IMR-90 (cell line): ENCODE measurements around the gene PPP6R1. TPM values are rescaled to one million over a fixed set of nuclear protein-coding genes. Genes with fewer than 3 reads are reported as not detected.

Source experiments
- ATAC-seq: fragments of 200-7000 bp; cut with Tn5 transposase; 2 replicates; pipeline ENCODE4 v1.9.1; 2020; ENCODE audit warnings: low read depth, mild to moderate bottlenecking, moderate library complexity
- BruUV-seq: library from RNA; stranded (reverse); fragments of 400-500 nt; replicated peaks from 2 replicates; lab custom pipeline; 2021; lab: Mats Ljungman, UMichigan
- CTCF ChIA-PET: fragments of 300-600 bp; formaldehyde crosslinking; extraction: SDS; loops from one replicate; lab custom pipeline; 2021; ENCODE audit warnings: antibody characterized with exemption; lab: Yijun Ruan, JAX
- POLR2A ChIA-PET: fragments of 300-600 bp; sonication (Branson Sonifier 250); formaldehyde crosslinking; loops from one replicate; lab custom pipeline; 2022; ENCODE audit warnings: antibody characterized with exemption; ENCODE audit not compliant: unreplicated experiment; lab: Charles Lee
- DNase-seq: peaks from one replicate; pipeline ENCODE4 v3.0.0; 2013
- H2AFZ ChIP-seq: replicated peaks from 2 replicates; pipeline ENCODE3; 2013; ENCODE audit warnings: low read length, mild to moderate bottlenecking; ENCODE audit not compliant: poor library complexity
- H2AK5ac ChIP-seq: 2 replicates; pipeline ENCODE4 v1.6.1; 2013; ENCODE audit warnings: low read depth, low read length, inconsistent platforms
- H2AK9ac ChIP-seq: replicated peaks from 2 replicates; pipeline ENCODE3; 2013; ENCODE audit warnings: mild to moderate bottlenecking, low read depth, low read length, moderate library complexity; ENCODE audit not compliant: poor library complexity
- H2BK120ac ChIP-seq: 2 replicates; pipeline ENCODE4 v1.6.1; 2013; ENCODE audit warnings: low read depth, low read length, inconsistent platforms
- H2BK15ac ChIP-seq: 3 replicates; pipeline ENCODE4 v1.6.1; 2013; ENCODE audit warnings: low read depth, low read length, inconsistent platforms
- H2BK20ac ChIP-seq: 2 replicates; pipeline ENCODE4 v1.6.1; 2013; ENCODE audit warnings: low read depth, mild to moderate bottlenecking, inconsistent platforms, low read length, moderate library complexity
- H2BK5ac ChIP-seq: 2 replicates; pipeline ENCODE4 v1.6.1; 2013; ENCODE audit warnings: mild to moderate bottlenecking, low read depth, low read length, inconsistent platforms; ENCODE audit not compliant: poor library complexity, severe bottlenecking
- H3K14ac ChIP-seq: replicated peaks from 2 replicates; pipeline ENCODE4 v1.6.1; 2013; ENCODE audit warnings: low read depth, low read length, inconsistent platforms
- H3K18ac ChIP-seq: 2 replicates; pipeline ENCODE4 v1.6.1; 2013; ENCODE audit warnings: low read depth, low read length, control low read depth
- H3K23ac ChIP-seq: 2 replicates; pipeline ENCODE4 v1.6.1; 2013; ENCODE audit warnings: low read depth, low read length, inconsistent platforms
- H3K27ac ChIP-seq: 2 replicates; pipeline ENCODE4 v1.5.1; 2013; ENCODE audit warnings: mild to moderate bottlenecking, control low read depth, low read length; ENCODE audit not compliant: insufficient read depth
- H3K27me3 ChIP-seq: 2 replicates; pipeline ENCODE4 v1.6.1; 2013; ENCODE audit warnings: low read length; ENCODE audit not compliant: control insufficient read depth, insufficient read depth
- H3K36me3 ChIP-seq: 2 replicates; pipeline ENCODE4 v1.6.1; 2013; ENCODE audit warnings: low read length, mixed read lengths; ENCODE audit not compliant: control insufficient read depth, insufficient read depth
- H3K4ac ChIP-seq: 2 replicates; pipeline ENCODE4 v1.6.1; 2013; ENCODE audit warnings: low read depth, low read length, inconsistent platforms
- H3K4me1 ChIP-seq: 2 replicates; pipeline ENCODE4 v1.6.1; 2013; ENCODE audit warnings: low read length, mixed read lengths; ENCODE audit not compliant: control insufficient read depth, insufficient read depth
- H3K4me2 ChIP-seq: 2 replicates; pipeline ENCODE4 v1.6.1; 2013; ENCODE audit warnings: low read depth, mild to moderate bottlenecking, control low read depth, low read length, moderate library complexity
- H3K4me3 ChIP-seq: 2 replicates; pipeline ENCODE4 v1.5.1; 2013; ENCODE audit warnings: low read depth, mild to moderate bottlenecking, control low read depth, low read length, moderate library complexity; ENCODE audit not compliant: insufficient read depth
- H3K56ac ChIP-seq: 2 replicates; pipeline ENCODE4 v1.6.1; 2013; ENCODE audit warnings: low read length, inconsistent platforms; ENCODE audit not compliant: insufficient read depth; ENCODE audit errors: extremely low read depth
- H3K79me1 ChIP-seq, 2 experiments: 2 replicates each; pipeline ENCODE4 v1.6.1; 2013; ENCODE audit warnings: low read length in 2 of 2, inconsistent platforms in 1 of 2, low read depth in 1 of 2
- H3K9ac ChIP-seq: 2 replicates; pipeline ENCODE4 v1.6.1; 2013; ENCODE audit warnings: low read depth, low read length, control low read depth
- H3K9me1 ChIP-seq: 2 replicates; pipeline ENCODE4 v1.6.1; 2013; ENCODE audit warnings: low read length, inconsistent platforms; ENCODE audit not compliant: insufficient read depth
- H3K9me3 ChIP-seq: 2 replicates; pipeline ENCODE4 v1.6.1; 2013; ENCODE audit warnings: low read length; ENCODE audit not compliant: control insufficient read depth, insufficient read depth
- H4K20me1 ChIP-seq: 2 replicates; pipeline ENCODE4 v1.6.1; 2013; ENCODE audit warnings: low read length, inconsistent platforms; ENCODE audit not compliant: insufficient read depth
- H4K5ac ChIP-seq: 2 replicates; pipeline ENCODE4 v1.6.1; 2013; ENCODE audit warnings: mild to moderate bottlenecking, low read depth, low read length, control low read depth
- H4K8ac ChIP-seq, 2 experiments: 2 replicates each; pipeline ENCODE4 v1.6.1; 2013; ENCODE audit warnings: low read depth in 2 of 2, low read length in 2 of 2, control low read depth in 1 of 2, inconsistent platforms in 1 of 2
- H4K91ac ChIP-seq: 2 replicates; pipeline ENCODE4 v1.6.1; 2013; ENCODE audit warnings: low read depth, low read length, inconsistent platforms; ENCODE audit not compliant: insufficient read depth
- BHLHE40 ChIP-seq: fragments of 150-350 bp; IDR thresholded peaks from 2 replicates; pipeline ENCODE4 v1.6.1; 2016; ENCODE audit warnings: mild to moderate bottlenecking, low read depth, low read length
- CEBPB ChIP-seq: IDR thresholded peaks from 2 replicates; pipeline ENCODE4 v1.6.1; 2012; ENCODE audit warnings: low read depth, low read length, improper control_type of control experiment
- CHD1 ChIP-seq: IDR thresholded peaks from 2 replicates; pipeline ENCODE4 v1.6.1; 2012; ENCODE audit warnings: low read depth, low read length, improper control_type of control experiment
- CTCF ChIP-seq: conservative IDR thresholded peaks from 2 replicates; pipeline ENCODE4 v1.5.1; 2012; ENCODE audit warnings: mild to moderate bottlenecking, low read depth, low read length, improper control_type of control experiment
- ELK1 ChIP-seq: fragments of 150-350 bp; IDR thresholded peaks from 2 replicates; pipeline ENCODE4 v1.6.1; 2016; ENCODE audit warnings: low read depth, mild to moderate bottlenecking, low read length, moderate library complexity, borderline replicate concordance
- FOS ChIP-seq: fragments of 150-350 bp; IDR thresholded peaks from 2 replicates; pipeline ENCODE4 v1.6.1; 2016; ENCODE audit warnings: low read depth, low read length
- MAFK ChIP-seq: IDR thresholded peaks from 2 replicates; pipeline ENCODE4 v1.6.1; 2012; ENCODE audit warnings: low read depth, low read length, improper control_type of control experiment
- MAZ ChIP-seq: IDR thresholded peaks from 2 replicates; pipeline ENCODE4 v1.6.1; 2012; ENCODE audit warnings: low read depth, mild to moderate bottlenecking, low read length, improper control_type of control experiment, moderate library complexity, borderline replicate concordance
- MXI1 ChIP-seq: IDR thresholded peaks from 2 replicates; pipeline ENCODE4 v1.6.1; 2012; ENCODE audit warnings: low read depth, mild to moderate bottlenecking, low read length, moderate library complexity, borderline replicate concordance
- POLR2A ChIP-seq: IDR thresholded peaks from 2 replicates; pipeline ENCODE4 v1.6.1; 2012; ENCODE audit warnings: mild to moderate bottlenecking, low read depth, low read length
- RAD21 ChIP-seq: IDR thresholded peaks from 2 replicates; pipeline ENCODE4 v1.6.1; 2012; ENCODE audit warnings: low read length, improper control_type of control experiment
- RCOR1 ChIP-seq: IDR thresholded peaks from 2 replicates; pipeline ENCODE4 v1.6.1; 2012; ENCODE audit warnings: mild to moderate bottlenecking, low read length, improper control_type of control experiment; ENCODE audit not compliant: insufficient replicate concordance
- RFX5 ChIP-seq: IDR thresholded peaks from 2 replicates; pipeline ENCODE4 v1.8.0; 2012; ENCODE audit warnings: low read depth, mild to moderate bottlenecking, low read length, moderate library complexity
- SMC3 ChIP-seq: fragments of 150-350 bp; IDR thresholded peaks from 2 replicates; pipeline ENCODE4 v1.6.1; 2016; ENCODE audit warnings: low read depth, mild to moderate bottlenecking, antibody characterized with exemption, low read length, moderate library complexity
- USF2 ChIP-seq: fragments of 150-350 bp; IDR thresholded peaks from 2 replicates; pipeline ENCODE4 v1.6.1; 2017; ENCODE audit warnings: mild to moderate bottlenecking, antibody characterized with exemption, low read length, low read depth
- WGBS, 2 experiments: methylation state at CpG; one replicate each; pipeline versions ENCODE4 v1.1.5 to v1.1.7; 2013; ENCODE audit warnings: missing lambda C conversion rate in 2 of 2; ENCODE audit not compliant: insufficient read length in 1 of 2; ENCODE audit errors: extremely low coverage in 2 of 2; 5-methylcytosine and 5-hydroxymethylcytosine counted together
- dilution Hi-C: fragments of 300-500 bp; cut with HindIII; formaldehyde crosslinking; loops from one replicate; pipeline ENCODE4 v1.14.3; 2018; ENCODE audit warnings: low sequenced_read_pairs; ENCODE audit not compliant: unreplicated experiment
- in situ Hi-C: fragments of 300-500 bp; cut with MboI; formaldehyde crosslinking; loops from 3 replicates; pipeline ENCODE4 v1.14.3; 2019; ENCODE audit warnings: low sequenced_read_pairs, inconsistent platforms, mixed read lengths
- intact Hi-C: fragments of 100-400 bp; cut with micrococcal nuclease; formaldehyde crosslinking; loops from 2 replicates; pipeline ENCODE4 v1.10.0; 2022
- polyA plus RNA-seq, 3 experiments: library from polyadenylated mRNA; depleted of rRNA; stranded (reverse); fragments of >200 nt; gene quantifications; 2 replicates each; pipeline ENCODE4 v1.2.3, GENCODE V29; 2012; ENCODE audit warnings: low replicate concordance in 1 of 3
- total RNA-seq: library from RNA; depleted of rRNA; stranded (reverse); fragments of >200 nt; gene quantifications from 2 replicates; pipeline ENCODE4 v1.2.3, GENCODE V29; 2012

Gene PPP6R1
- total and polyA plus RNA-seq, 2 of the 4 experiments (the other 2 are of a cell fraction), result 19.9 to 50.2 TPM

- CTCF ChIA-PET, result no interaction called here
- in situ Hi-C loops, result loop anchor here (25.0 kb wide), 1 partner anchor 348 kb away; the partner anchor contains the start of genes CCDC106, ZNF580 and ZNF581
- H3K9me1 ChIP-seq, result 0 out of 2 replicates have a peak, but pooled peaks cover 2% of the 10 kb centered on the region
- peaks cover 0 to 19% of the 10 kb centered on the region in 2 experiments; a peak in 1 of 4 replicates for H3K79me1 ChIP-seq
- H2AK9ac ChIP-seq, result no peak overlapping the region
- DNase-seq (no peak), ATAC-seq (no peak)
- H2BK20ac ChIP-seq, result no peak overlapping the region
- no peak overlapping the region for H3K56ac ChIP-seq
- H2AFZ ChIP-seq, result no peak overlapping the region
- no TSS peak for BruUV-seq
- intact Hi-C loops, result no loop called here
- H2BK5ac ChIP-seq, result no peak overlapping the region
- no peaks in the 10 kb centered on the region for H3K27me3 ChIP-seq
- peaks cover 27% of the 10 kb centered on the region for H3K36me3 ChIP-seq
- peaks cover 8% of the 10 kb centered on the region for H3K4me1 ChIP-seq
- no peak overlapping the region for H3K23ac ChIP-seq
- H3K9ac ChIP-seq, result no peak overlapping the region
- no peak overlapping the region for H2AK5ac ChIP-seq
- H3K14ac ChIP-seq, result no peak overlapping the region
- H4K91ac ChIP-seq, result no peak overlapping the region
- no CpG with 5 or more reads among the region's 9 CpGs for WGBS, 2 experiments
- H2BK15ac ChIP-seq, result no peak overlapping the region
- no peak overlapping the region for H3K4me3 ChIP-seq
- H3K4me2 ChIP-seq, result no peak overlapping the region
- POLR2A ChIA-PET, result no interaction called here
- no peak overlapping the region for H2BK120ac ChIP-seq
- no peak overlapping the region for H4K8ac ChIP-seq
- H3K4ac ChIP-seq, result no peak overlapping the region
- no peak overlapping the region for H4K5ac ChIP-seq
- TF ChIP-seq CHD1 (no peak), FOS (no peak), CTCF (no peak), POLR2A (no peak), CEBPB (no peak), SMC3 (no peak), USF2 (no peak), RFX5 (no peak), MXI1 (no peak), BHLHE40 (no peak), ELK1 (no peak), MAFK (no peak), RAD21 (no peak), RCOR1 (no peak), MAZ (no peak)
- dilution Hi-C loops, result no loop called here
- no peaks in the 10 kb centered on the region for H3K9me3 ChIP-seq
- H4K20me1 ChIP-seq, result no peaks in the 10 kb centered on the region
- H3K27ac ChIP-seq, result no peak overlapping the region
- no peak overlapping the region for H3K18ac ChIP-seq
Measured at GRCh38 chr19:55289117-55289796, 30.4 kb upstream of the PPP6R1 start.
